NCI-H748 treated with DMSO at 0.1 percent for 48 hours (cell line): ENCODE measurements around the gene ABLIM2.

Experiments
- DNase-seq: peaks from one replicate; lab custom pipeline; 2025; lab: John Stamatoyannopoulos, UW

Gene ABLIM2

GRCh38 chr4:8136972-8137710, 21.5 kb downstream of the ABLIM2 start:
- no peak for DNase-seq

GRCh38 chr4:8136529-8136928, 22.1 kb downstream of the ABLIM2 start:
- no peak for DNase-seq

- DNase-seq: no peak
These were observed 22.9 kb downstream of the ABLIM2 start for GRCh38 chr4:8135666-8136065.

- no peak for DNase-seq
These were observed 24.6 kb downstream of the ABLIM2 start for GRCh38 chr4:8133897-8134563.

GRCh38 chr4:8132947-8133705, 25.5 kb downstream of the ABLIM2 start:
- DNase-seq: no peak

GRCh38 chr4:8132400-8132799, 26.2 kb downstream of the ABLIM2 start:
- DNase-seq: no peak

- no peak for DNase-seq
These were observed 26.8 kb downstream of the ABLIM2 start for GRCh38 chr4:8131826-8132225.

GRCh38 chr4:8131210-8131609, 27.4 kb downstream of the ABLIM2 start:
- no peak for DNase-seq

- DNase-seq: no peak
These were observed 28.1 kb downstream of the ABLIM2 start for GRCh38 chr4:8130346-8131066.

- no peak for DNase-seq
These were observed 28.8 kb downstream of the ABLIM2 start for GRCh38 chr4:8129785-8130184.

GRCh38 chr4:8129136-8129535, 29.5 kb downstream of the ABLIM2 start:
- no peak for DNase-seq

GRCh38 chr4:8128100-8128856, 30.3 kb downstream of the ABLIM2 start:
- no peak for DNase-seq

GRCh38 chr4:8127051-8127826, 31.4 kb downstream of the ABLIM2 start:
- DNase-seq: no peak

- no peak for DNase-seq
These were observed 32.1 kb downstream of the ABLIM2 start for GRCh38 chr4:8126523-8126922.

GRCh38 chr4:8125526-8126056, 33.0 kb downstream of the ABLIM2 start:
- DNase-seq: no peak

GRCh38 chr4:8123870-8124269, 34.7 kb downstream of the ABLIM2 start:
- no peak for DNase-seq

GRCh38 chr4:8123389-8123788, 35.2 kb downstream of the ABLIM2 start:
- DNase-seq: no peak

GRCh38 chr4:8122746-8123145, 35.9 kb downstream of the ABLIM2 start:
- DNase-seq: no peak

- no peak for DNase-seq
These were observed 37.2 kb downstream of the ABLIM2 start for GRCh38 chr4:8121292-8122015.

GRCh38 chr4:8120501-8120900, 38.1 kb downstream of the ABLIM2 start:
- no peak for DNase-seq
